OCI-LY7 (cell line): ENCODE results near the gene NME7.

ENCODE experiments used
- CTCF ChIP-seq: fragments of 200-600 bp; sonication (generic); conservative IDR thresholded peaks from 2 replicates; pipeline ENCODE4 v1.5.1; 2014; ENCODE audit warnings: mild to moderate bottlenecking, antibody characterized with exemption, low read length, moderate library complexity, mixed read lengths
- EZH2phosphoT487 ChIP-seq: fragments of 200-600 bp; sonication (generic); IDR thresholded peaks from 2 replicates; pipeline ENCODE4 v1.6.1; 2018; ENCODE audit warnings: low read depth, borderline replicate concordance, mild to moderate bottlenecking, mixed run types, antibody characterized with exemption, low read length, moderate library complexity, mixed read lengths

- TF ChIP-seq EZH2phosphoT487 (no peak), CTCF (no peak)
Observed at GRCh38 chr1:169330927-169331326, 36.7 kb downstream of the NME7 start.
